Lower leg skin (tissue), 3 donors: ENCODE data around the gene THBS1.

Source experiments
- POLR2A ChIP-seq, 2 donors: fragments of 450-650 bp; IDR thresholded peaks; one replicate each; pipeline ENCODE4 v1.6.1; 2016 to 2017; ENCODE audit warnings: antibody characterized with exemption in 2 of 2, mild to moderate bottlenecking in 1 of 2, moderate library complexity in 1 of 2
- TF ChIP-seq, protein P1 (sequence below), 3 donors: fragments of 450-650 bp; IDR thresholded peaks; one replicate each; pipeline ENCODE4 v1.5.1; 2016; ENCODE audit warnings: antibody characterized with exemption in 3 of 3, mild to moderate bottlenecking in 3 of 3, moderate library complexity in 2 of 3

DNA sequence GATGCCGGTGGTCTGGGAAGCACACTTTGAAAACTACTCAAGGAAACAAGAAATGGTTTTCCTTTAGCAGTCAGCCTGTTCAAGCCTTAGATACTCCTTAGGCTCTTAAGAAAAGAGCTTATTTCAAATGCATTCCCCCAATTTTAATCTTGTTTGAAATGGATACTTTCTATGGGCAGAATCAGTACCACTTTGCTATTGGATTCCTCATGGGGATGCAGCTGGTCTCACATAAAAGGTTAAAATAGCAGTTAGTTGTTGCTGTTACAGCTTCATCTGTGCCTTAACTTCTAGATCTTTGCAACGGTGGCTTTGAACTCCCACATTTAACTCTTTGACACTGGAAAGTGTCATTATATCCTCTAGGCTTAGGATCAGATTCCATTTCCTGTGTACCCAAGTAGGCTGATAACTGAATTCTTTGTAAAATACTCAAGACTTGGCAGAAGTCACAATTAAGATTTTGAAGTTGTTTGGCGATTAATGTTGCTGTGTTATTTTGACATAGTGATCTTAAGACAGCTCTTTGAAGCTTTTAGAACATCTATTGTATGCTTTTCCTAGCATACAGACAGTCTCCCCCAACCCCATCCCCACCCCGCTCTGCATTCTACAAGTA, 2.2 kb downstream of the THBS1 start:
- TF ChIP-seq, protein P1, sequence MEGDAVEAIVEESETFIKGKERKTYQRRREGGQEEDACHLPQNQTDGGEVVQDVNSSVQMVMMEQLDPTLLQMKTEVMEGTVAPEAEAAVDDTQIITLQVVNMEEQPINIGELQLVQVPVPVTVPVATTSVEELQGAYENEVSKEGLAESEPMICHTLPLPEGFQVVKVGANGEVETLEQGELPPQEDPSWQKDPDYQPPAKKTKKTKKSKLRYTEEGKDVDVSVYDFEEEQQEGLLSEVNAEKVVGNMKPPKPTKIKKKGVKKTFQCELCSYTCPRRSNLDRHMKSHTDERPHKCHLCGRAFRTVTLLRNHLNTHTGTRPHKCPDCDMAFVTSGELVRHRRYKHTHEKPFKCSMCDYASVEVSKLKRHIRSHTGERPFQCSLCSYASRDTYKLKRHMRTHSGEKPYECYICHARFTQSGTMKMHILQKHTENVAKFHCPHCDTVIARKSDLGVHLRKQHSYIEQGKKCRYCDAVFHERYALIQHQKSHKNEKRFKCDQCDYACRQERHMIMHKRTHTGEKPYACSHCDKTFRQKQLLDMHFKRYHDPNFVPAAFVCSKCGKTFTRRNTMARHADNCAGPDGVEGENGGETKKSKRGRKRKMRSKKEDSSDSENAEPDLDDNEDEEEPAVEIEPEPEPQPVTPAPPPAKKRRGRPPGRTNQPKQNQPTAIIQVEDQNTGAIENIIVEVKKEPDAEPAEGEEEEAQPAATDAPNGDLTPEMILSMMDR (IDR thresholded peaks at IDR 0.05), result no peak
- no peak for TF ChIP-seq POLR2A (IDR thresholded peaks at IDR 0.05)
